GM21360 (cell line): ENCODE results near the gene UBXN4.
"Not testable (repeated sequence)": the region's sequence is repeated elsewhere in the genome, so short reads cannot be mapped to it uniquely, and the experiment has no call there.

Experiments
- ATAC-seq: cut with Tn5 transposase; IDR thresholded peaks from one replicate; pipeline ENCODE4 v1.9.1; 2021; ENCODE audit warnings: mild to moderate bottlenecking, moderate library complexity; ENCODE audit not compliant: unreplicated experiment

Gene UBXN4

DNA sequence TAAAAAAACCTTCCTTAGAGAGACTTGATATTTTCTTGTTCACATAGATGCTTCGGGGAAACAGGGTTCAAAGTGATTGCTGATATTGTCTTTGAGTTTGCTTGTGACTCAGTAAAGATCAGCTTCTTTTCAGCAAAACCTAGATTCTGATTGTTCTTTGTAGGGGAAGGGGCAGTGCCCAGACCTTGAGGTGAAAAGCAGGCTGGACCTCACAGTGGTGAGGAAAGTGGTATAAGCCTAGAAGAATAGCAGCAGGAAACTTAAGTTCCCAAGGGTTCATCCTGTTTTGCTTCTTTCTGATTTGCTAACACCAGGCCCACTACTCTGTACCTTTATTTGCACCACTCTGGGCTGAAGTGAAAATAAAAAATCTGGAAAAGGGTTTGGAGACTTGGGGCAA, 20.9 kb downstream of the UBXN4 start:
- ATAC-seq, result no peak

DNA sequence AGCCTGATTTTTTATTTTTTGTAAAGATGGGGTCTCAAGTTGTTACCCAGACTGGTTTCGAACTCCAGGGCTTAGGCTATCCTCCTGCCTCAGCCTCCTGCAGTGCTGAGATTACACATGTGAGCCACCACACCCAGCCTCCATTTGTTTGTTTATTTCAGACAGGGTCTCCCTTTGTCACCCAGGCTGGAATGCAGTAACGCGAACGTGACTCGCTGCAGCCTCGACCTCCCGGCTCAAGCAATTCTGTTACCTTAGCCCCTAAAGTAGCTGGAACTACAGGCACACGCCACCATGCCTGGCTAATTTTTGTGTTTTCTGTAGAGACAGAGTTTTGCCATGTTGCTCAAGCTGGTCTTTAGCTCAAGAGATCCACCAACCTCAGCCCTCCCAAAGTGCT, 27.2 kb downstream of the UBXN4 start:
- ATAC-seq, result no peak

- ATAC-seq, result no peak
Observed at GRCh38 chr2:135773319-135773718, 31.7 kb downstream of the UBXN4 start.

DNA sequence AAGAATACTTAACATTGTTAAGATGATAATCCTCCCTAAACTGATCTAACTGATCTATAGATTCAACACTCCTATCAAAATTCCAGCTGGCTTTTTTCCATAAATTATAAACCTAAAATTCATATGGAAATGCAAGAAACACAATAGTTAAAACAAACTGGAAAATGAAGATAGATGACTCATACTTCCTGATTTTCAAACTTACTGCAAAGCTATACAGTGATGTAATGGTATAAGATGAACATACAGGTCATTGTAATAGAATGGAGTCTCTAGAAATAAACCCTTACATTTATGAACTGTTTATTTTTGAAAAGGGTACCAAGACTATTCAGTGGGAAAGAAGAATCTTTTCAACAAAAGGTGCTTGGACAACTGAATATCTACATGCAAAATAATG, 32.3 kb downstream of the UBXN4 start:
- no peak for ATAC-seq

DNA sequence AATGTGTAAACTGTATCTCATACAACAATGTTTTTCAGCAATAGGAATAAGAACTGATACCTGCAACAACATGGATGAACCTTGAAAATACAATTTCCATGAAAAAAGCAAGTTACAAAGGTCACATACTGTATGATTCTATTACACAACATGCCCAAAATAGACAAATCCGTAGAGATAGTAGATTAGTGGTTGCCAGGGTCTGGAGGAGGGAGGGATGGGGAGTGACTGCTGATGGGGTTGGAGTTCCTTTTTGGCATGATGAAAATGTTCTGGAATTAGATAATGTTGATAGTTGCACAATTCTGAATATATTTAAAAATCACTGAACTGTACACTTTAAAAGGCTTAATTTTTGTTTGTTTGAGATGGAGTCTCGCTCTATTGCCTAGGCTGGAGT, 33.8 kb downstream of the UBXN4 start:
- no peak for ATAC-seq

DNA sequence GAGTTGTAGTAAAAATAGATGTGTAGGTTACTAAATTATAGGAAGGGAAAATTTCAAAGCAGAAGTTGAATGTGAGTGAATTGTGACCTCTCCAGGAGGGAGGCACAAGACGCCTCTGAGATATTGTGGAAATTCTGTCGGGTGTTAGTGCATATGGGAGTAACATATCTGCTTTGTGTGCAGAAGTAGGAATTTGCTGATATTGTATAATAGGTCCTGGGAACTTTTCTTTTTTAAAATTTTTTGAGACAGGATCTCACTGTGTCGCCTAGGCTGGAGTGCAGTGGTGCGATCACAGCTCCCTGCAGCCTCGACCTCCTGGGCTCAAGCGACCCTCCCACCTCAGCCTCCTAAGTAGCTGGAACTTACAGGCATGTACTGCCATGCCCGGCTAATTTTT, 34.7 kb downstream of the UBXN4 start:
- no peak for ATAC-seq

GRCh38 chr2:135782231-135782630, 40.6 kb downstream of the UBXN4 start:
- ATAC-seq, result no peak

GRCh38 chr2:135783439-135783838, 41.8 kb downstream of the UBXN4 start:
- peak; percentile 48 for ATAC-seq

DNA sequence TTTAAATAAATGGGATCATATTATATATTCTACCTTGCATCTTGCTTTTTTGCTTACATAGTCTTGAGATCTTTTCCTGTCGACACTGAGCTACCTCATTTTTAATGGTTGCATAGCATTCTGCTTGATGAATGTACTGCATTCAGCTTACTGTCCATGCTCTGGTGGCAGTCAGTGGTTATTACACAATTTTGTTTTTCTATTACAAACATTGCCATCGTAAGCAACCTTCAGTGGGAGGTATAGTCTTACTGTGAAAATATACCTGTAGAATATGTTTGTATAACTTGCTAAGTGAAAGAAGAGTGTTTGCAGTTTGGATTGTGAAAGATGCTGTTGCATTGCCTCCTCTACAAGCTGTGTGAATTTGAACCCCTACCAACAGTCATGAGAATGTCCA, 43.4 kb downstream of the UBXN4 start:
- ATAC-seq, result no peak

GRCh38 chr2:135786823-135787222, 45.2 kb downstream of the UBXN4 start:
- no peak for ATAC-seq

DNA sequence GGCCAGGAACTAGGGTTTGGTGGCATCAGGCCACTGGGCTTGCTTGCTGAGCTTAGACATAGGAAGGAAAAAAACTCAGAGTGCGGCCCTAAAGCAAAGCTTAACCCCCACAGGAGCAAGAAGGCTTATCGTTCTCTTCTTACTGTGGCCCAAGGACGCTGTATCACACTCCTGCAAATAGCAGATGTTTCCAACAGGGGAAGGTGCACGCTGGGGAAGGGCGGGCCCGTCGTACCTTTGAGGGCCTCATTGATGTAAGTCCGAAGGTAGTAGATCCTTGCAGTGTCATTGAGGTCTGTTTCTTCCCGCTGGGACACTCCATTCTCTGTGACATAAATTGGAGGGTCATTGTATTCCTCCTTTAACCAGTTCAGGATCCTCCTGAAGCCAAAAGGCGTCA, 48.8 kb downstream of the UBXN4 start:
- no peak for ATAC-seq

DNA sequence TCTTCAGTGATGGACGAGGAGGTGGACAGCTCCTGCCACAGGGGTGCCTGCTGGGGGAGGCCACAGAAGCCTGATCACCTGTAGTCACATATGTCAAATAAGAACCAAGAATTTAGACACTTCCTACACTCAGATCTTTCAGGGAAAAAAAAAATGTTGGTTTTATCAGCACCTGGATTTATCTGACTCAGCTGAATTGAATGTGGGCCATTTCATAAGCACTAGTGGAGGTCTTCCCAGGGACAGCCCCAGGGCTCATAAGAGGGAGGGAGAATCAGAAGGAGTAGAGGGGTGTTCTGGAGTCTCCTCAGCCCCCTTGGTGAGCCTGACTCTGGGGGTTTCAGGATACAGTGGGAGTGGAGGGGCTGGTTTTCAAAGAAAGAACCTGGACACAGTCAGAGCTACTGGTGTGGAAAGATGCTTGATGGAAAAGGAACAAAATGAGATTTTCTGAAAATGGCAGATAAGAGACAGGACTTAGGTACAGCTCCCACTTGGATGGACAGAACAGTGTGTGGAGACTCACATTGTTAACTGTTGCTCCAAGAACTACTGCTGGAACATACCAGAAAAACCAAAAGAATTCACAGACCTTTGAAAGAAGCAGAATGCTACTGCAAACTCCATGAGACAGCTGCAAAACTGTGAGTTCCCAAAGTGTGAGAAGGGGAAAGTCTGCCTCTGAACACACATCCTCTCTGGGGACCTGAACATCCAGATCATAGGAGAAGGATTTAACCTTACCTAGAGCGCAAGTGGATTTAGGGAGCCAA, 49.9 kb downstream of the UBXN4 start:
- ATAC-seq, result no peak

DNA sequence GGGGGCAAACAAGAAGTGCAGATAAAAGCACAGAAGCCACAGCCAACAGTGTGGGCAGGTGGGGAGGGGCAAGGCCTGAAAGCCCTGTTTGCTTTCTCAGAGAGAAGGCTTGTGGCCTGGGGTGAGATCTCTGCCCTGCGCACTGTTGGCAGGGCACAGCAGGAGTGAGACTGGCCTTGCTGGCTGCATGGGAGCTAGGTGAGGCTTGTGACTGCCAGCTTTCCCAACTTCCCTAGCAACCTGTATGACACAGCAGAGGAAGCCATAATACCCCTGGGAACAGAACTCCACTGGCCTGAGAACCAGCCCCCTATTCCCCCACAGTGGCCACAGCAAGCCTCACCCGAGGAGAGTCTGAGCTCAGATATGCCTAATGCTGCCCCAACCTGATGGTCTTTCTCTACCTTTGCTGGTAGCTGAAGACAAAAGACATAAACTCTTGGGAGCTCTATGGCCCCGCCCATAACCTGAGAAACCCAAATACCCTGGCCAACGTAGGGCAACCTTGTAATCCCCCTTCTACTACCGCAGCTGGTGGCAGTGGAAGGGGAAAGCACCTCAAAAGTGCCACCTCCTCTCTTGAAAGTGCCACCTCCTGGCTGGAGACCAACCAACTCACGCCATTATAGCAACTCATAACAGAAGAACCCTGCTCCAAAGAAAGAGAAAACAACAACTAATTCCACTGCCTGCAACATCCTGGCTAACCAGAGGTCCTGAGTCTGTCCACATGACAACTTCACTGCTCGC, 50.9 kb downstream of the UBXN4 start:
- no peak for ATAC-seq

GRCh38 chr2:135795641-135796040, 54.0 kb downstream of the UBXN4 start:
- ATAC-seq, result not testable (repeated sequence)

DNA sequence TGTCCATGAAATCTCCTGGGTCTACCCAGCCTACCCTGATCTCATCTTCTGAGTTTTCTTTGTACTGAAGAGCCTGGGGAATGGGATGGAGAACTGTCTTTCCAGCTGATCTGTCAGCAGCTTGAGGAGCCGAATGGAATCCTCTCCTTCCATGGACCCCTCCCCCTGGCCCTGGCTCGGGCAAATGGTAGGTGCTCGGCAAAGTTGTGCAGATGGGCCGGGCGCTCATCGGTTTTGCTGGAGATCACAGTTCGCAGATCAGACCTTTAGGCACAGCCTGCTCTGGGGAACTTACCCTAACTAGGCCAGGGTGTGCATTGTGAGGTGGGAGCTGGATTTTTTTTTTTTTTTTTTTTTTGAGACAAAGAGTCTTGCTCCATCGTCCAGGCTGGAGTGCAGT, 55.0 kb downstream of the UBXN4 start:
- ATAC-seq, result no peak

- ATAC-seq, result peak; percentile 56
Observed at GRCh38 chr2:135797497-135798274, 56.0 kb downstream of the UBXN4 start.

GRCh38 chr2:135798275-135798705, 56.6 kb downstream of the UBXN4 start:
- no peak for ATAC-seq

GRCh38 chr2:135798762-135799161, 57.1 kb downstream of the UBXN4 start:
- no peak for ATAC-seq

- ATAC-seq, result no peak
Observed at GRCh38 chr2:135799738-135800137, 58.1 kb downstream of the UBXN4 start.

DNA sequence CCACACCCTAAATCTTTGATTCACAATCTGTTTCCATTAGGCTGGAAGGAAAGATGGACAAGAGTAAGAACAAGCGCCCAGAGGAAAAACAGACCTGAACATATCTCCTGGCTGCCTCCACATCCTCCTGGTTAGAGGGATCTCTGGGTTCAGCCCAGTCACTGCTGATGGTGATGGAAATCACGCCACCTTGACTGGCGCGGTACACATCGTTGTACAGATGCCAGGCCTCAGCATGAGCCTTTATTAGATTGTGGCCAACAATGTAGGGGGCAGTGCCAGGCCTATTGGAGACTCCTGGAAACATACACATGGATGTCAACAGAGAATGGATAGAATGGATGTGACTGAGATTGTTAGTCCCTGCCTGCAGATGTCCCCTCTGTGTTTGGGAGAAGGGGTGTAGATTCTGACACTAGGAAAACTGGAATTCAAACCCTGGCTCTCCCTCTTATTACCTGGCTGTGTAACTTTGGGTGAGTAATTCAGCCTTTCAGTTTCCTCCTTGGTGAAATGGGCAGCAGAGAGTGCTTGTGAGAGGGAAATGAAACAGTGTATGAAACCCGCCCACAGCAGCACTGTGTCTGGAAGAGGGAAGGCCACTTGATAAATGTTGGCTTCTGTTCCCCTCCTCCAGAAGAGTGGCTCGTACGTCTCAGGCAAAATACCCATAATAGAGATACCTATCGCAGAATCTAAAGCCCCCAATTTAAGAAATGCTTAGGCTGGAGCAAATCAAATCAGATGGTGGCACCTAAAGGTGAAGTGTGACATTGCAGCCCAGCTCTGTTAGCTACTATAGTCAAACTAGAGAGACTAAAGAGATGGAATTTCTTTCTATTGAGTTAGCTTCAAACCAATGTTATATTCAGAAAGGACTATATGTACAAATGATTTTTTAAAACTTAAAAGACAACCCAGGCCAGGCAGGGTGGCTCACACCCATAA, 59.1 kb downstream of the UBXN4 start:
- ATAC-seq, result no peak

GRCh38 chr2:135802350-135802749, 60.7 kb downstream of the UBXN4 start:
- no peak for ATAC-seq
